ENCODE measurements around the gene GALNT10. TPM values are rescaled to one million over a fixed set of nuclear protein-coding genes. Genes with fewer than 3 reads are reported as not detected.

Gene GALNT10
- total and polyA plus RNA-seq, 2 of the 4 experiments (the other 2 are of a cell fraction) = 46.2 to 67.0 TPM

- H4K91ac ChIP-seq (ENCODE audit: insufficient read depth, low read depth, low read length) = no peak overlapping the region
- H3K9me1 ChIP-seq (ENCODE audit: insufficient read depth, low read length) = no peaks in the 10 kb centered on the region
- intact Hi-C loops (cut with micrococcal nuclease) = no loop called here
- H3K18ac ChIP-seq (ENCODE audit: low read depth, low read length) = no peak overlapping the region
- H2BK20ac ChIP-seq (ENCODE audit: low read depth, low read length) = no peak overlapping the region
- H2BK15ac ChIP-seq (ENCODE audit: low read depth, low read length) = no peak overlapping the region
- no peak overlapping the region for H3K27ac ChIP-seq (ENCODE audit: insufficient read depth, low read length)
- WGBS, 2 experiments (ENCODE audit: extremely low coverage in 2 of 2, insufficient read length in 1 of 2) = 100% methylated on average over 1 of the region's 1 CpG; no CpG with 5 or more reads in 1 of the 2 experiments
- H4K8ac ChIP-seq (ENCODE audit: low read depth in 2 of 2, low read length in 2 of 2) = no peak overlapping the region
- H4K5ac ChIP-seq (ENCODE audit: low read depth, low read length) = no peak overlapping the region
- no peak overlapping the region for H3K9ac ChIP-seq (ENCODE audit: low read depth, low read length)
- DNase-seq (no peak), ATAC-seq (ENCODE audit: low read depth) (no peak)
- H2AK9ac ChIP-seq (replicated peaks; ENCODE audit: low read depth, low read length, poor library complexity) = no peak overlapping the region
- no peak overlapping the region for H2AFZ ChIP-seq (replicated peaks; ENCODE audit: low read length, poor library complexity)
- H3K36me3 ChIP-seq (ENCODE audit: control insufficient read depth, insufficient read depth, low read length) = no peaks in the 10 kb centered on the region; the same call in 1 of the 2 replicates
- H2BK120ac ChIP-seq (ENCODE audit: low read depth, low read length) = no peak overlapping the region
- H3K79me1 ChIP-seq (ENCODE audit: low read depth in 1 of 2, low read length in 2 of 2) = no peaks in the 10 kb centered on the region; a peak in 1 of 4 replicates
- no peak overlapping the region for H3K14ac ChIP-seq (replicated peaks; ENCODE audit: low read depth, low read length)
- no peaks in the 10 kb centered on the region for H4K20me1 ChIP-seq (ENCODE audit: insufficient read depth, low read length)
- H3K56ac ChIP-seq (ENCODE audit: extremely low read depth, insufficient read depth, low read length) = no peak overlapping the region
- in situ Hi-C loops (cut with MboI; ENCODE audit: low sequenced_read_pairs) = no loop called here
- H2BK5ac ChIP-seq (ENCODE audit: low read depth, low read length, poor library complexity, severe bottlenecking) = no peak overlapping the region
- H3K4me2 ChIP-seq (ENCODE audit: low read depth, low read length) = no peak overlapping the region
- H2AK5ac ChIP-seq (ENCODE audit: low read depth, low read length) = no peak overlapping the region
- POLR2A ChIA-PET (ENCODE audit: unreplicated experiment) = no interaction called here
- H3K23ac ChIP-seq (ENCODE audit: low read depth, low read length) = no peak overlapping the region
- H3K9me3 ChIP-seq (ENCODE audit: control insufficient read depth, insufficient read depth, low read length) = no peaks in the 10 kb centered on the region
- CTCF ChIA-PET = no interaction called here
- no peak for TF ChIP-seq NFE2L2 (IDR thresholded peaks at IDR 0.05; ENCODE audit: low read depth, low read length)
- TF ChIP-seq FOS (IDR thresholded peaks at IDR 0.05; ENCODE audit: low read depth, low read length) = no peak
- no peak for TF ChIP-seq MXI1 (IDR thresholded peaks at IDR 0.05; ENCODE audit: borderline replicate concordance, low read depth, low read length)
- no peak for TF ChIP-seq MAFK (IDR thresholded peaks at IDR 0.05; ENCODE audit: low read depth, low read length)
- TF ChIP-seq MAZ (IDR thresholded peaks at IDR 0.05; ENCODE audit: borderline replicate concordance, low read depth, low read length) = no peak
- no peak for TF ChIP-seq CHD1 (IDR thresholded peaks at IDR 0.05; ENCODE audit: low read depth, low read length)
- no peak for TF ChIP-seq SMC3 (IDR thresholded peaks at IDR 0.05; ENCODE audit: low read depth, low read length)
- TF ChIP-seq RFX5 (IDR thresholded peaks at IDR 0.05; ENCODE audit: low read depth, low read length) = no peak
- TF ChIP-seq RAD21 (IDR thresholded peaks at IDR 0.05; ENCODE audit: low read length) = no peak
- TF ChIP-seq, protein P1, sequence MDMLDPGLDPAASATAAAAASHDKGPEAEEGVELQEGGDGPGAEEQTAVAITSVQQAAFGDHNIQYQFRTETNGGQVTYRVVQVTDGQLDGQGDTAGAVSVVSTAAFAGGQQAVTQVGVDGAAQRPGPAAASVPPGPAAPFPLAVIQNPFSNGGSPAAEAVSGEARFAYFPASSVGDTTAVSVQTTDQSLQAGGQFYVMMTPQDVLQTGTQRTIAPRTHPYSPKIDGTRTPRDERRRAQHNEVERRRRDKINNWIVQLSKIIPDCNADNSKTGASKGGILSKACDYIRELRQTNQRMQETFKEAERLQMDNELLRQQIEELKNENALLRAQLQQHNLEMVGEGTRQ (IDR thresholded peaks at IDR 0.05; ENCODE audit: low read depth, low read length) = no peak
- TF ChIP-seq ELK1 (IDR thresholded peaks at IDR 0.05; ENCODE audit: borderline replicate concordance, low read depth, low read length) = no peak
- TF ChIP-seq CEBPB (IDR thresholded peaks at IDR 0.05; ENCODE audit: low read depth, low read length) = no peak
- TF ChIP-seq POLR2A (IDR thresholded peaks at IDR 0.05; ENCODE audit: low read depth, low read length) = no peak
- no peaks in the 10 kb centered on the region for H3K4me1 ChIP-seq (ENCODE audit: control insufficient read depth, insufficient read depth, low read length)
- no peak overlapping the region for H3K4me3 ChIP-seq (ENCODE audit: insufficient read depth, low read depth, low read length)
- dilution Hi-C loops (cut with HindIII; ENCODE audit: low sequenced_read_pairs, unreplicated experiment) = no loop called here
- no peaks in the 10 kb centered on the region for H3K27me3 ChIP-seq (ENCODE audit: control insufficient read depth, insufficient read depth, low read length)
- H3K4ac ChIP-seq (ENCODE audit: low read depth, low read length) = no peak overlapping the region
- BruUV-seq (replicated peaks) = no TSS peak
These were observed 238.8 kb downstream of the GALNT10 start for GRCh38 chr5:154429341-154429740.

Measured in IMR-90 (cell line).